GM12878 (cell line): Measurements from ENCODE around the gene C5. TPM values are rescaled to one million over a fixed set of nuclear protein-coding genes. Genes with fewer than 3 reads are reported as not detected.

Experiments used
- BACH1 ChIP-seq: fragments of 450-650 bp; IDR thresholded peaks from 2 replicates; pipeline ENCODE4 v1.6.1; 2017; ENCODE audit warnings: mild to moderate bottlenecking, borderline replicate concordance
- BMI1 ChIP-seq: fragments of 450-650 bp; IDR thresholded peaks from 2 replicates; pipeline ENCODE4 v1.6.1; 2016; ENCODE audit warnings: mild to moderate bottlenecking, moderate library complexity, borderline replicate concordance
- FOS ChIP-seq: IDR thresholded peaks from 3 replicates; pipeline ENCODE4 v1.6.1; 2011; ENCODE audit warnings: borderline replicate concordance; ENCODE audit not compliant: insufficient read length; ENCODE audit errors: extremely low read depth
- FOXM1 ChIP-seq: IDR thresholded peaks from 2 replicates; pipeline ENCODE4 v1.6.1; 2012; ENCODE audit warnings: low read depth, mild to moderate bottlenecking, inconsistent platforms, low read length, moderate library complexity
- GABPA ChIP-seq: IDR thresholded peaks from 2 replicates; pipeline ENCODE4 v1.6.1; 2014; ENCODE audit warnings: antibody characterized with exemption, low read depth, mild to moderate bottlenecking, inconsistent platforms
- IKZF1 ChIP-seq: fragments of 450-650 bp; conservative IDR thresholded peaks from 2 replicates; pipeline ENCODE4 v1.6.1; 2017; ENCODE audit warnings: antibody characterized with exemption, mild to moderate bottlenecking
- LARP7 ChIP-seq: fragments of 450-650 bp; IDR thresholded peaks from 2 replicates; pipeline ENCODE4 v1.6.1; 2017; ENCODE audit warnings: mild to moderate bottlenecking
- MTA3 ChIP-seq: IDR thresholded peaks from 2 replicates; pipeline ENCODE4 v1.6.1; 2012; ENCODE audit warnings: low read length, inconsistent platforms, borderline replicate concordance
- NBN ChIP-seq: fragments of 450-650 bp; IDR thresholded peaks from 2 replicates; pipeline ENCODE4 v1.6.1; 2016
- NFYB ChIP-seq: IDR thresholded peaks from 2 replicates; pipeline ENCODE4 v1.6.1; 2011; ENCODE audit warnings: low read depth, mild to moderate bottlenecking, low read length, improper control_type of control experiment, moderate library complexity; ENCODE audit not compliant: insufficient read depth
- POLR2AphosphoS5 ChIP-seq: IDR thresholded peaks from 2 replicates; pipeline ENCODE4 v1.6.1; 2011; ENCODE audit warnings: mild to moderate bottlenecking, low read length, inconsistent platforms
- RBBP5 ChIP-seq: fragments of 200-600 bp; sonication (generic); conservative IDR thresholded peaks from 2 replicates; pipeline ENCODE4 v1.6.1; 2016
- RCOR1 ChIP-seq: conservative IDR thresholded peaks from 2 replicates; pipeline ENCODE4 v1.6.1; 2012; ENCODE audit warnings: low read depth, low read length, improper control_type of control experiment
- SMC3 ChIP-seq: IDR thresholded peaks from 2 replicates; pipeline ENCODE4 v1.6.1; 2011; ENCODE audit warnings: low read length, improper control_type of control experiment, borderline replicate concordance
- SREBF1 ChIP-seq: IDR thresholded peaks from 2 replicates; pipeline ENCODE4 v1.6.1; 2012; ENCODE audit warnings: mild to moderate bottlenecking, low read length
- STAT1 ChIP-seq: fragments of 450-650 bp; conservative IDR thresholded peaks from 2 replicates; pipeline ENCODE4 v1.6.1; 2014; ENCODE audit warnings: antibody characterized with exemption, mild to moderate bottlenecking
- STAT3 ChIP-seq: IDR thresholded peaks from 2 replicates; pipeline ENCODE4 v1.6.1; 2011; ENCODE audit warnings: low read depth, low read length, improper control_type of control experiment
- ZNF217 ChIP-seq: fragments of 450-650 bp; IDR thresholded peaks from 2 replicates; pipeline ENCODE4 v1.6.1; 2017; ENCODE audit warnings: antibody characterized with exemption, mild to moderate bottlenecking
- ZNF274 ChIP-seq: IDR thresholded peaks from one replicate; pipeline ENCODE4 v1.8.0; 2011; ENCODE audit not compliant: insufficient read length, insufficient read depth
- polyA plus RNA-seq, 11 experiments: library from polyadenylated mRNA; depleted of rRNA in 4 of 11; unstranded in 6 of 11; stranded (reverse) in 5 of 11; fragments of >200 nt; fragmentation: Nextera tagmentation in 4 of 11; fragmentation: Illumina TruSeq in 1 of 11; extraction: Ambion mirVana in 4 of 11; extraction: Trizol in 1 of 11; gene quantifications; 1 replicate in 1 of 11; 2 replicates in 10 of 11; pipeline versions ENCODE4 v1.2.1 to v1.2.3, GENCODE V29; 2011 to 2016; ENCODE audit warnings: inconsistent platforms in 2 of 11, missing spikeins in 2 of 11, low read depth in 1 of 11
- total RNA-seq, 4 experiments: library from RNA; depleted of rRNA in 3 of 4; stranded (reverse); fragments of >200 nt in 3 of 4; fragmentation: Illumina TruSeq in 1 of 4; extraction: Trizol in 1 of 4; gene quantifications; 2 replicates each; pipeline versions ENCODE4 v1.2.1 to v1.2.3, GENCODE V29; 2013 to 2021
- TF ChIP-seq, protein P1 (sequence below): fragments of 450-650 bp; IDR thresholded peaks from 2 replicates; pipeline ENCODE4 v1.6.1; 2017; ENCODE audit warnings: mild to moderate bottlenecking, moderate library complexity
- TF ChIP-seq, protein P2 (sequence below): fragments of 150-350 bp; IDR thresholded peaks from 2 replicates; pipeline ENCODE4 v1.6.1; 2016; ENCODE audit warnings: low read depth, low read length
- TF ChIP-seq, protein P3 (sequence below): IDR thresholded peaks from 2 replicates; pipeline ENCODE4 v1.6.1; 2011; ENCODE audit warnings: low read depth, mild to moderate bottlenecking, low read length, moderate library complexity, borderline replicate concordance; ENCODE audit errors: extremely low read depth
- TF ChIP-seq, protein P4 (sequence below): IDR thresholded peaks from 2 replicates; pipeline ENCODE4 v1.6.1; 2012; ENCODE audit warnings: low read length, inconsistent platforms
- TF ChIP-seq, protein P5 (sequence below): IDR thresholded peaks from 2 replicates; pipeline ENCODE4 v1.6.1; 2012; ENCODE audit warnings: low read depth, low read length, improper control_type of control experiment

C5 gene
- total and polyA plus RNA-seq, 10 of the 15 experiments (the other 5 are each of a cell fraction or from before 2014, with no cell fraction given): 0.39 to 2.2 (median 1.2) TPM

DNA sequence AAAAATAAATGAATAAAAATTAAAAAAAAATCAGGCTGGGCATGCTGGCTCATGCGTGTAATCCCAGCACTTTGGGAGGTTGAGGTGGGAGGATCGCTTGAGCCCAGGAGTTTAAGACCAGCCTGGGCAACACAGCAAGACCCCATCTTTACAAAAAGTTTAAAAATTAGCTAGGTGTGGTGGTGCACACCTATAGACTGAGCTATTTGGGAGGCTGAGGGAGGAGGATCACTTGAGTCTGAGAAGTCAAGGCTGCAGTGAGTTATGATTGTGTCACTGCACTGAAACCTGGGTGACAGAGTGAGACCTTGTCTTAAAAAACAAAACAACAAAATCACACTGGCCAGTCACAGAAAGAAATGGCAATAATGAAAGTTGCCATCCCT, 21.3 kb upstream of the C5 start (continued):
- TF ChIP-seq, protein P1, sequence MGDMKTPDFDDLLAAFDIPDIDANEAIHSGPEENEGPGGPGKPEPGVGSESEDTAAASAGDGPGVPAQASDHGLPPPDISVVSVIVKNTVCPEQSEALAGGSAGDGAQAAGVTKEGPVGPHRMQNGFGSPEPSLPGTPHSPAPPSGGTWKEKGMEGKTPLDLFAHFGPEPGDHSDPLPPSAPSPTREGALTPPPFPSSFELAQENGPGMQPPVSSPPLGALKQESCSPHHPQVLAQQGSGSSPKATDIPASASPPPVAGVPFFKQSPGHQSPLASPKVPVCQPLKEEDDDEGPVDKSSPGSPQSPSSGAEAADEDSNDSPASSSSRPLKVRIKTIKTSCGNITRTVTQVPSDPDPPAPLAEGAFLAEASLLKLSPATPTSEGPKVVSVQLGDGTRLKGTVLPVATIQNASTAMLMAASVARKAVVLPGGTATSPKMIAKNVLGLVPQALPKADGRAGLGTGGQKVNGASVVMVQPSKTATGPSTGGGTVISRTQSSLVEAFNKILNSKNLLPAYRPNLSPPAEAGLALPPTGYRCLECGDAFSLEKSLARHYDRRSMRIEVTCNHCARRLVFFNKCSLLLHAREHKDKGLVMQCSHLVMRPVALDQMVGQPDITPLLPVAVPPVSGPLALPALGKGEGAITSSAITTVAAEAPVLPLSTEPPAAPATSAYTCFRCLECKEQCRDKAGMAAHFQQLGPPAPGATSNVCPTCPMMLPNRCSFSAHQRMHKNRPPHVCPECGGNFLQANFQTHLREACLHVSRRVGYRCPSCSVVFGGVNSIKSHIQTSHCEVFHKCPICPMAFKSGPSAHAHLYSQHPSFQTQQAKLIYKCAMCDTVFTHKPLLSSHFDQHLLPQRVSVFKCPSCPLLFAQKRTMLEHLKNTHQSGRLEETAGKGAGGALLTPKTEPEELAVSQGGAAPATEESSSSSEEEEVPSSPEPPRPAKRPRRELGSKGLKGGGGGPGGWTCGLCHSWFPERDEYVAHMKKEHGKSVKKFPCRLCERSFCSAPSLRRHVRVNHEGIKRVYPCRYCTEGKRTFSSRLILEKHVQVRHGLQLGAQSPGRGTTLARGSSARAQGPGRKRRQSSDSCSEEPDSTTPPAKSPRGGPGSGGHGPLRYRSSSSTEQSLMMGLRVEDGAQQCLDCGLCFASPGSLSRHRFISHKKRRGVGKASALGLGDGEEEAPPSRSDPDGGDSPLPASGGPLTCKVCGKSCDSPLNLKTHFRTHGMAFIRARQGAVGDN: no peak
- TF ChIP-seq IKZF1 (no peak), MTA3 (no peak), RBBP5 (no peak), ZNF217 (peak; percentile 66; the same call in 1 of the 2 replicates), NFYB (no peak), FOXM1 (no peak), STAT1 (no peak), BACH1 (no peak), ZNF274 (no peak), GABPA (no peak), LARP7 (no peak), NBN (peak; percentile 32; the same call in 1 of the 2 replicates), FOS (no peak), POLR2AphosphoS5 (no peak), STAT3 (no peak), RCOR1 (no peak), SREBF1 (no peak), BMI1 (no peak), SMC3 (no peak)
- TF ChIP-seq, protein P2, sequence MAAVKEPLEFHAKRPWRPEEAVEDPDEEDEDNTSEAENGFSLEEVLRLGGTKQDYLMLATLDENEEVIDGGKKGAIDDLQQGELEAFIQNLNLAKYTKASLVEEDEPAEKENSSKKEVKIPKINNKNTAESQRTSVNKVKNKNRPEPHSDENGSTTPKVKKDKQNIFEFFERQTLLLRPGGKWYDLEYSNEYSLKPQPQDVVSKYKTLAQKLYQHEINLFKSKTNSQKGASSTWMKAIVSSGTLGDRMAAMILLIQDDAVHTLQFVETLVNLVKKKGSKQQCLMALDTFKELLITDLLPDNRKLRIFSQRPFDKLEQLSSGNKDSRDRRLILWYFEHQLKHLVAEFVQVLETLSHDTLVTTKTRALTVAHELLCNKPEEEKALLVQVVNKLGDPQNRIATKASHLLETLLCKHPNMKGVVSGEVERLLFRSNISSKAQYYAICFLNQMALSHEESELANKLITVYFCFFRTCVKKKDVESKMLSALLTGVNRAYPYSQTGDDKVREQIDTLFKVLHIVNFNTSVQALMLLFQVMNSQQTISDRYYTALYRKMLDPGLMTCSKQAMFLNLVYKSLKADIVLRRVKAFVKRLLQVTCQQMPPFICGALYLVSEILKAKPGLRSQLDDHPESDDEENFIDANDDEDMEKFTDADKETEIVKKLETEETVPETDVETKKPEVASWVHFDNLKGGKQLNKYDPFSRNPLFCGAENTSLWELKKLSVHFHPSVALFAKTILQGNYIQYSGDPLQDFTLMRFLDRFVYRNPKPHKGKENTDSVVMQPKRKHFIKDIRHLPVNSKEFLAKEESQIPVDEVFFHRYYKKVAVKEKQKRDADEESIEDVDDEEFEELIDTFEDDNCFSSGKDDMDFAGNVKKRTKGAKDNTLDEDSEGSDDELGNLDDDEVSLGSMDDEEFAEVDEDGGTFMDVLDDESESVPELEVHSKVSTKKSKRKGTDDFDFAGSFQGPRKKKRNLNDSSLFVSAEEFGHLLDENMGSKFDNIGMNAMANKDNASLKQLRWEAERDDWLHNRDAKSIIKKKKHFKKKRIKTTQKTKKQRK: no peak
- TF ChIP-seq, protein P3, sequence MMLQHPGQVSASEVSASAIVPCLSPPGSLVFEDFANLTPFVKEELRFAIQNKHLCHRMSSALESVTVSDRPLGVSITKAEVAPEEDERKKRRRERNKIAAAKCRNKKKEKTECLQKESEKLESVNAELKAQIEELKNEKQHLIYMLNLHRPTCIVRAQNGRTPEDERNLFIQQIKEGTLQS: no peak
- TF ChIP-seq, protein P4, sequence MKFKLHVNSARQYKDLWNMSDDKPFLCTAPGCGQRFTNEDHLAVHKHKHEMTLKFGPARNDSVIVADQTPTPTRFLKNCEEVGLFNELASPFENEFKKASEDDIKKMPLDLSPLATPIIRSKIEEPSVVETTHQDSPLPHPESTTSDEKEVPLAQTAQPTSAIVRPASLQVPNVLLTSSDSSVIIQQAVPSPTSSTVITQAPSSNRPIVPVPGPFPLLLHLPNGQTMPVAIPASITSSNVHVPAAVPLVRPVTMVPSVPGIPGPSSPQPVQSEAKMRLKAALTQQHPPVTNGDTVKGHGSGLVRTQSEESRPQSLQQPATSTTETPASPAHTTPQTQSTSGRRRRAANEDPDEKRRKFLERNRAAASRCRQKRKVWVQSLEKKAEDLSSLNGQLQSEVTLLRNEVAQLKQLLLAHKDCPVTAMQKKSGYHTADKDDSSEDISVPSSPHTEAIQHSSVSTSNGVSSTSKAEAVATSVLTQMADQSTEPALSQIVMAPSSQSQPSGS: no peak
- TF ChIP-seq, protein P5, sequence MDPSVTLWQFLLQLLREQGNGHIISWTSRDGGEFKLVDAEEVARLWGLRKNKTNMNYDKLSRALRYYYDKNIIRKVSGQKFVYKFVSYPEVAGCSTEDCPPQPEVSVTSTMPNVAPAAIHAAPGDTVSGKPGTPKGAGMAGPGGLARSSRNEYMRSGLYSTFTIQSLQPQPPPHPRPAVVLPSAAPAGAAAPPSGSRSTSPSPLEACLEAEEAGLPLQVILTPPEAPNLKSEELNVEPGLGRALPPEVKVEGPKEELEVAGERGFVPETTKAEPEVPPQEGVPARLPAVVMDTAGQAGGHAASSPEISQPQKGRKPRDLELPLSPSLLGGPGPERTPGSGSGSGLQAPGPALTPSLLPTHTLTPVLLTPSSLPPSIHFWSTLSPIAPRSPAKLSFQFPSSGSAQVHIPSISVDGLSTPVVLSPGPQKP: no peak
